ENCODE results near the gene OLFML3. TPM values are rescaled to one million over a fixed set of nuclear protein-coding genes. Genes with fewer than 3 reads are reported as not detected.
A peak's percentile ranks its signal among the peaks of the same experiment; 100 is the strongest.

Gene OLFML3
- total RNA-seq, 6 donors from 2014 or later: 11.5 to 59.9 (median 36.6) TPM

GRCh38 chr1:113938192-113938591 is 41.1 kb upstream of the OLFML3 start:
- 71 to 73% methylated on average over 5 of the region's 5 CpGs for WGBS, 2 donors

GRCh38 chr1:113940365-113941244 is 38.7 kb upstream of the OLFML3 start:
- Histone ChIP-seq H3K9me3 (no peaks in the 10 kb centered on the region), H3K27me3 (no peaks in the 10 kb centered on the region), H3K36me3 (peaks cover 5 to 28% (median 16%) of the 10 kb centered on the region in 4 donors), H3K4me1 (peaks cover 17 to 49% (median 36%) of the 10 kb centered on the region in 4 donors), H3K27ac (peak overlapping the region in 2 of 4 donors; percentile 21 to 52), H3K4me3 (no peak overlapping the region)
- DNase-seq (no peak), ATAC-seq (ENCODE audit: low FRiP score in 2 of 2) (no peak)
- TF ChIP-seq POLR2A (IDR thresholded peaks at IDR 0.05): no peak
- no peak for TF ChIP-seq POLR2AphosphoS5 (IDR thresholded peaks at IDR 0.05)
- TF ChIP-seq EP300 (IDR thresholded peaks at IDR 0.05): no peak
- TF ChIP-seq CTCF (IDR thresholded peaks at IDR 0.05): no peak
- 64 to 76% methylated on average over 15 to 16 of the region's 16 CpGs for WGBS, 2 donors

More at GRCh38 chr1:113938192-113938591, 41.1 kb upstream of the OLFML3 start:
- ATAC-seq (ENCODE audit: low FRiP score in 2 of 2) (no peak), DNase-seq (no peak)
- H3K27ac ChIP-seq: peak overlapping the region in 1 of 4 donors; percentile 35
- no peak overlapping the region for H3K4me3 ChIP-seq
- H3K27me3 ChIP-seq: no peaks in the 10 kb centered on the region
- H3K9me3 ChIP-seq: no peaks in the 10 kb centered on the region
- peaks cover 22 to 59% (median 41%) of the 10 kb centered on the region in 4 donors for H3K4me1 ChIP-seq
- TF ChIP-seq POLR2A (IDR thresholded peaks at IDR 0.05) (no peak), POLR2AphosphoS5 (IDR thresholded peaks at IDR 0.05) (no peak), EP300 (IDR thresholded peaks at IDR 0.05) (no peak), CTCF (IDR thresholded peaks at IDR 0.05) (no peak)
- peaks cover 5 to 23% (median 14%) of the 10 kb centered on the region in 4 donors for H3K36me3 ChIP-seq

- Histone ChIP-seq H3K27ac (peak overlapping the region in 1 of 4 donors; percentile 52), H3K4me1 (peaks cover 19 to 55% (median 36%) of the 10 kb centered on the region in 4 donors), H3K36me3 (peaks cover 5 to 28% (median 16%) of the 10 kb centered on the region in 4 donors), H3K9me3 (no peaks in the 10 kb centered on the region), H3K4me3 (no peak overlapping the region), H3K27me3 (no peaks in the 10 kb centered on the region)
- TF ChIP-seq EP300 (IDR thresholded peaks at IDR 0.05): no peak
- no peak for TF ChIP-seq POLR2AphosphoS5 (IDR thresholded peaks at IDR 0.05)
- TF ChIP-seq CTCF (IDR thresholded peaks at IDR 0.05): no peak
- no peak for TF ChIP-seq POLR2A (IDR thresholded peaks at IDR 0.05)
- 79 to 85% methylated on average over 5 to 7 of the region's 7 CpGs for WGBS, 2 donors
- ATAC-seq (ENCODE audit: low FRiP score in 2 of 2) (no peak), DNase-seq (no peak)
Observed at GRCh38 chr1:113941245-113941559, 38.1 kb upstream of the OLFML3 start.

GRCh38 chr1:113942527-113942926 is 36.7 kb upstream of the OLFML3 start:
- Histone ChIP-seq H3K27ac (peak overlapping the region in 1 of 4 donors; percentile 38), H3K4me3 (no peak overlapping the region), H3K27me3 (no peaks in the 10 kb centered on the region), H3K9me3 (no peaks in the 10 kb centered on the region), H3K4me1 (peaks cover 28 to 59% (median 44%) of the 10 kb centered on the region in 4 donors), H3K36me3 (peaks cover 5 to 28% (median 16%) of the 10 kb centered on the region in 4 donors)
- DNase-seq (no peak), ATAC-seq (ENCODE audit: low FRiP score in 2 of 2) (no peak)
- no peak for TF ChIP-seq CTCF (IDR thresholded peaks at IDR 0.05)
- no peak for TF ChIP-seq POLR2A (IDR thresholded peaks at IDR 0.05)
- TF ChIP-seq EP300 (IDR thresholded peaks at IDR 0.05): no peak
- TF ChIP-seq POLR2AphosphoS5 (IDR thresholded peaks at IDR 0.05): no peak
